Amniotic stem cell (primary cell): ENCODE data around the gene SGMS1.

ENCODE experiments used
- DNase-seq: peaks from one replicate; lab custom pipeline; 2025; lab: John Stamatoyannopoulos, UW

SGMS1 gene

DNA sequence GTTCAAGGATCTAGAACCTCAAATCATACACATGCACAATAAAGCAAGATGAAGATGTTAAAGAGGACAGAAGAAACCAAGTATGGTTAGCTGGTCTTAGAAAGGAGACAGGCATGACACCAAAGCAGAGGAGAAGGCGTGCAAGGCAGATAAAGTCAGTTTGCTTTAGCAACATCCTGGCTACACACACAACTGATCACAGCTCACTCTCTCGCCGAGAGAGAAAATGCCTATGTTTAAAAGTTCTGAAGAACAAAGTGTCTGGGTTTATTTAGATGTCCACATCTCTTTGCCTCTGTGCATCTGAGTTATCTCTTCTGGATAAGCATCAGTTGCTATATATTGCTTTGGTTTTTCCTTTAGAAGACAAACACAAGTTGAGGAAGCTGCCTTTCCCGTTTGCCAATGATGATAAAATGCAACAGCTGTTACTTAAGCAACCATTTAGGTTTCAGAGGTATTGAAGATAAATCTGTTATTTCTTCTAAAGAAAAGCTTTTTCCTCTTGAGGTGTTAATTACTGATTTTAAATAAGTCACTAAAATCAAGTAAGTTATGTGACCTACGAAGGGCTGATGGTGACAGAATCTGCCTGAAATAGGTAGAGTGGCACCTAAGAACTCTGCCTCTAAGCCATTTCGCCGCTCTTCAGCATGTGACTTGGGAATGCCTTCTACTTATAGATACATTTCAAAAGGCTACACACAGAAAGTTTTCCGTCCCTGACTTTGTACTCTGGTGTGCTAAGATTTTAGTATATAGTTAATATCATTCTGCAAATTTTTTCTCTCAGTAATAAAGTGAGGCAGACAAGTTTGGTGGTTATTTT lies 226.2 kb downstream of the SGMS1 start:
- DNase-seq, result no peak

DNA sequence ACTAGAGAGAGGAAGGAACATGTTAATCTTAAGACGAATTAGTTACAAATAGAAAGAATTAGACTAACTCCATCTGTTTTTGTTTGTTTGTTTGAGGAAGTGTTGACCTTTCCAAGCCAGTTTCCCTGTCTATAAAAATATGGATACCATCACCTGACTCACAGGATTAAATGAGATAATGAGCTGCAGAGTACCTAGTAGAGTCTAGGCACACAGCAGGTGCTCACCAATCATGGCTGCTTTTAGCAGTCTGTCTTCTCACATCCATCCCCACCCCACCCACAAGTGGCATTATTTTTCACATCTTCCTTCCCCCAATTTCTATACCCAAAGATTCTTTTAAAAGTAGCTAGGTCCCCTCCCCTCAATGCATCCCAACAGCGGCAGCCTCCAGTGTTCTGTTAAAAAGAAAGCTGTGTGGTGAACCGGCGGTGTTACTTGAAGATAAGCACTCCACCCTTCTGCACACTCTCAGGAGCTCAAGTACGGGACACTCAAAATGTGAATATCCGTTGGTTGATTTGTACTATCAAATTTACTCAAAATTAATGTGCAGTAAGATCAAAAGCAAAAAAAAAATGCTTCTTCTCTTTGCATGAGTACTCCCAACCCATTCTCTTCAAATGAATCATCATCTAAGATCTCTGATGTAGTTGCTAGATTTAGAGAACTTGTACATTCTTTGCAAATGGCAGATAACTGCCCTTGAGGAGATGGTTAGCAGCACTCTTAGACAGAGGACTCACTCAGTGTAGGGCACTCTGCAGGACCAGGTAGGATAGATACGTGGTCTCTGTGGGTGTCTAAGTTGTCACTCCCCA lies 227.1 kb downstream of the SGMS1 start:
- no peak for DNase-seq

DNA sequence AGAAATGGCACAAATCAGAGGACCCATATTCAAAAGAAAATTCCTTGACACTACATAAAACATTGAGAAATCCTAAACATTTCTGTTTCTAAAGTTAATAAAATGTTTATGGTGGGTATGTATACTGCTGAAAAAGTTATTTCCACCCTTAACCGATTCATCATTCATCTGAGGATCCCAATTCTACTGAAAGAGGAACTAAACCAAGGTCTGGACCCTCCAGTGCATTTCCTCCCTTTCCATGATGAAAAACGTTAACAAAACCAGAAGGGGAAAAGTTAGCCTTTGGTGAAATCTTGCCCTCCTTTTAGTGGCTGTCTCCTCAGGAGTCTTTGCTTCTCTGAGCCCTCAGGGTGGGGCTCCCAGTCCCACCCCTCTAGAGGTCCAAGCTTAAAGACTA lies 227.9 kb downstream of the SGMS1 start:
- DNase-seq, result no peak

DNA sequence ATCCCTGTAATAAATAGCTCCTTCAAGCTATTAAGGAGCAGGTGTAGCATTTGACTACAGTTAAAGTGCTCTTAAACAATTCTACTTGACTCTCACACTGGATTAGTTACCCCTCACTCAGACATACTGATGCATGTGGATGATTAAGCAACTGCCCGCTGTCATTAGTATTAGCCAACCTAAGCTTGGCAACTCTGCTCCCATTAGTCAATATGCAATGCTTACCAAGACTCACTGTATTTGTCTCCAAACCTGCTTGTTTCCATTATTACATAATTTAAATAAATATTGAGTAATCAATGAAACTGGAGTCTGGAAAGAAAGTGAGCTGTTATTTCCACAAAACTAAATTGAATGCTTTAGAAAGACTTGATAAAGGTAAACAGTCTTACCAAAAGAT lies 228.5 kb downstream of the SGMS1 start:
- no peak for DNase-seq

DNA sequence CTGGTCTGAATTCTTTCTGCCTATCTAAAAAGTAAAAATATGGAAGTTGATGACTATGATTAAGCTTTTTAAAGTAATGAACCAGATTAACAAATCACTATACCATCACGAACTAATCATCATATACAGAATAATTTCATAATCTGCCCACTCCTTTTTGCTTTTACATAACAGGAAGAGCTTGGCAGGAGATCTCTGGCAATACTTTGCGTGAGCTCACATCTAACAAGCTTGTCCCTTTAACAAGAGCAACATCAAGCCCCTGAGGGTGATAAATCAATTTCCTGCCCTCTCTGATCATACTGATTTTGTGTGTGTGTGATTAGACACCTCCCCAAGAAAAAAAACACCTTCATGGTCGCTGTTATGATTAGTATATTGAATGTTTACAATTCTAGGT lies 228.9 kb downstream of the SGMS1 start:
- DNase-seq, result no peak

DNA sequence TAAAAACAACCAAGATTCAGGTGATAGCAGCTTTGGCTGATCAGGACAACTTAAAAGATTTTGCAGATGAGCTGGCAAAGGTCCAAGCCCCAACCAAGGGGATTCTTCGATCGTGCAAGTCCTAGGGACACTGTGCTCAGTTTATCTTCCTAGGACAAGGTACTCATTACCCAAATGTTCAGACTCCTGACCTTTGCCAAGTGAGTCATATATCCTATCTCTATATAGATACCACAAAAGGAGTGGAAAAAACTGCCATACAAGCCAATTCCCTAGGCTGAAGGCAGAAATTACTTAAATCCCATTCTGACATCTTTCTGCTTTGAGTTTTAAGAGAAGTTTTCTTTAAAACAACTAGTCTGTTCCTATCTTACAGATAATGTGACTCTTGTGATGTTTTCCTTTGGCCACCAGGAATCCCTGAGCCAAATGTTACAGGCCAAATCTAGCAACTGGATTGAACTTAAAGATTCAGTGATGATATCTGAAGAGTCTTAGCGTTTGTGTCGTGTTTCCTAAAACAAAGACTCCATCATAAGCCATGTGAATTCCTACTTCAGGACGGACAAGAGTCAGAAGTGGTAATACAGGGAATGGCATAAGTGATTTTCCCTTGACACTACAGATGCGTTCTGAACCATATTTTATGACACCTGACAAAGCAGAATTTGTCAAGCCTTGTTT lies 229.8 kb downstream of the SGMS1 start:
- no peak for DNase-seq

DNA sequence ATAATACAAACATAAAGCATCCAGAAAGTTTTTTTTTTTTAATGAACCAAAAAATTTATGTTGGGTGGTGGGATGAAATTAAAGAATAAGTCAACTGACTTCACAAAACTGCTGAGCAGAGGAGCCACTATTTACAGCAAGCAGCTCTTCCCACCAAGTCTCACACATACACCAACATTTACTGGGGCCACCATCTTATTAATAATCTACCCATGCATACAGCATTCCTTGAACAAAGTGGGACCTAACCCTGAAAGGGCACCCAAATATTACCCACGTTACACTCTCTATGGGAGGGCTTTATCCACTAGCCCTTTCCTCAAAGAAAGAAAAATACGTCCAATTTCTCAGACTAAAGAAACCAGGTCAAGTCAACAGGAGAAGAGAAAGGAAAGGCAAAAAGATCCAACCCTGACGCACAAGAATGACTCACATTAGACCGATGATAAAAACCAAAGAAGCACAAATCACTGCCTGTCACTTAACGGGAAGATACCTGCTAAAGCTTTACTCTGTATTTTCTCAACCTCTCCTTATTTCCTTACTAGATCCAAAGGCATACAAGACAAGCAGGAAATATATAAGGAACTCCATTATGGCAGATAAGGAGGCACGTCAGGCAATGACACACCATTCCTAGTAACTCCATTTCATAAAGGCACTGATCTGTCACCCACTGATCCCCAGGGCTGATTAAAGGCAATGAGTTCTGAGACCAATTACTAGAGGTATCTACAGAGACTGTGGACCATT lies 230.6 kb downstream of the SGMS1 start:
- no peak for DNase-seq

DNA sequence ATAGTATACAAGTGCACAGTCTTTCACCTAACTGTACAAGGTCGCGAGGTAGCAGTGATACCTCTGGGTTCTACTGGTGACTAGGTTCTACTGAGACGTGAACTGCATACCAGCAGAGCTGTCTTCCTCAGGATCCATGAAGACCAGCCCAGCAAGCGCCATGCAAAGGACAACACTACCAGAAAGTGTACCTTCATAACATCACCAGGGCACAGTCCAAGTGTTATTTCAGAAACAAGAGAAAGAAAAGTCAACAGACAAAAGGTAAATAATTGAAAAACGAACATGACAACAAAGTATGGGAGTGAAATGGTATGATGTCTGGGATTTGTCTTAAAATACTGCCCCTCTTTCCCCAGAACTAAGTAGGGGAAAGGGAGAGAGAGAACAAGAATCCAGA lies 231.3 kb downstream of the SGMS1 start:
- DNase-seq, result no peak

DNA sequence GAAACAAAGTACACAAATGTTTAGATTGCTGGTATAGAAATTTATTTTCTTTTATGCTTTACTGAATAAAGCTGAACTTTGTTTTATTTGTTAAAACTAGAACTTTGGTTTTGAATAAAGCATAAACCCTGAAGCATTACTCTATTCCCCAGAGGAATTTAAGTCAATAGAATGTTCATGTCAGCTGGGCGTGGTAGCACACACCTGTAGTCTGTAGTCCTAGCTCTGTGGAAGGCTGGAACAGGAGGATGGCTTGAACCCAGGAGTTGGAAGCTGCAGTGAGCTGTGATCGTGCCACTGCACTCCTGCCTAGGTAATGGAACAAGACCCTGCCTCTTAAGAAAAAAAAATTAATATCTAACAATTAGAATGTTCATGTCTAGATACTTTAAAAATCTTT lies 233.5 kb downstream of the SGMS1 start:
- no peak for DNase-seq

DNA sequence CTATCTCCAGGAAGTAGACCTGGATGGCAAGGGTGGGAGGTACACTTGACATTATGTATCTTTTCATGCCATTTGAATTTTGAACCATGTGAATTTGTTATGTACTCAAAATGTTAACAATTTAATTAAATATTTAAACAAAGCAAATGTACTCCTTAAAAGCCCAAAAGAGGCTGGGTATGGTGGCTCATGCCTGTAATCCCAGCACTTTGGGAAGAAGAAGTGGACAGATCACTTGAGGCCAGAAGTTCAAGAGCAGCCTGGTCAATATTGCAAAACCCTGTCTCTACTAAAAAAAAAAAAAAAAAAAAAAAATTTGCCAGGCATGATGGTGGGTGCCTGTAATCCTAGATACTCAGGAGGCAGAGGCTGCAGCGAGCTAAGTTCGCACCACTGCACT lies 235.6 kb downstream of the SGMS1 start:
- no peak for DNase-seq

DNA sequence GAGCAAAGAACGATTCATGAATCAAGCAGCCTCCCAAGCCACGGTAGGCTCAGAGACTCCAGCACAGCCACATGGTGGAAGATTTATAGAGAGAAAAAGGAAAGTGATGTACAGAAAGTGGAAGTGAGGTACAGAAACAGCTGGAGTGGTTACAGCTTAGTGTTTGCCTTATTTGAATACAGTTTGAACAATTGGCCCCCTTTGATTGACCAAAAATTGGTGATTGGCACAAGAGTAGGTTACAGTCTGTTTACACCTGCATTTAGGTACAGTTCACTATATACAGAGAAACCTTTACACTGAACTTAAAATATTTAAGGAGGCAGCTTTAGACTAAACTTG lies 236.1 kb downstream of the SGMS1 start:
- DNase-seq, result no peak

DNA sequence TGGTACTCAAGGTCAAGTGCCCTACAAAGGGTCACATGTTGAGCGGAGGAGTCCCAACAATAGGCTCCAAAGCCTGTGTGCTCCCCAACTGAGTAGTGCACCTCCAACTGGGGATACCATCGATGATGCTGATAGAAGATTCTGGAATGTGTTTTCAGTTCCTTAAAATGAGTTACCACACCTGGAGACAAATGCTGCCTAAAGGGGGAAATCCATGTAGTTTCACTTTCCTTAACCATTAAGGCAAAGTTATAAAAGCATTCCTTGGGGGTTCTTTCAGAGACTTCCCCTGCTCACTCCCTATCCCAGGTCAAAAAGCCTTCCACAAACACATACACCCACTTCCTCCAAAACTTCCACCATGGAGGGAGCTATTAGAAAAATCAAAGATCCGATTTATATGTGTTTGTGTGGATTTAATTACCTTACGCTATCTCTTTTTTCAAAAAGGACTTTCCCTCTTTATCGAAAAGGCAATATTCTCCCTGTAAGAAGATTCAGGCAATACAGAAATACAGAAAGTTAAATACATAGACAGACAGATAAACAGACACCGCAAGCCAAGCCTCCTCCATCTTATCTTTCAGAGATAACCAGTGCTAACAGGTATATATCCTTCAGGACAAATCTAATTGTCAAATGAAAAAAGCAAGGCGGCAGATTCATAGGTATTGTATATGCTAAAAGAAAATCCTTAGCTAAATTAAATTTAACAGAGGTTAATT lies 236.6 kb downstream of the SGMS1 start:
- DNase-seq, result no peak

DNA sequence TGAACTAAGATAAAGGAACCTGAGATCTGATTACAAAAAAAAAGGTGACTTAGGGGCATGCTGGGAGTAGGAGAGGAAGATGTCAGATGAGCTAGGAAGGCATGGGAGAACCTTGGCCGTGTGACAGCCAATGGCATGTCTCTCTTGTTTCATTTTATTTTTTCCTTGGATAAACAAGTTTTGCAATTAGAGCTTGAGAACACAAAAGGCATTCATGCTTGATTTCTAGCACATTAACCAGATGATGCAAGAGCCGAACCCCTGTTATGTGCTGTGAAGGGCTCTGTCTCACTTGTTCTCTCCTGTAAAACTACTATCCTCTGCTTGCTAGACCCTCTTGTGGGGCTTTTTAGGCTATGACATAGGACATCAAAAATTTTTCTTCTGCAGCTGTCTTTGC lies 238.1 kb downstream of the SGMS1 start:
- no peak for DNase-seq

DNA sequence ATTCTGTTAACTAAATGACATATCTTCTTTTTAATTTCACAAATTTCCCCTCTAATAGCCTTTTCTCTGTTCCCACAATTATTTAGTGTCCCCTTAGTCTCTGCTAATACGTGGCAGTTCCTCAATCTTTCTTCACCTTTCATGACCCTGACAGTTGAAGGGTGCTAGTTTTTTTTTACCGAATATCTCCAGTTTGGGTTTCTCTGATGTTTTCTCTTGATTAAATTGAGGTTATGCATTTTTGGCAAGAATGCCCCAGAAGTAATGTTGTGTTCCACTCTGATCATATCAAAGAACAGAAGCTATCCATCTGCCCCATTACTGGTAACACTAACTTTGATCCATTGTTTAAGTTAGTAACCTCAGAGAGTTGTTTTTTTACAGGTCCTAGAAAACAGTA lies 238.9 kb downstream of the SGMS1 start:
- no peak for DNase-seq

DNA sequence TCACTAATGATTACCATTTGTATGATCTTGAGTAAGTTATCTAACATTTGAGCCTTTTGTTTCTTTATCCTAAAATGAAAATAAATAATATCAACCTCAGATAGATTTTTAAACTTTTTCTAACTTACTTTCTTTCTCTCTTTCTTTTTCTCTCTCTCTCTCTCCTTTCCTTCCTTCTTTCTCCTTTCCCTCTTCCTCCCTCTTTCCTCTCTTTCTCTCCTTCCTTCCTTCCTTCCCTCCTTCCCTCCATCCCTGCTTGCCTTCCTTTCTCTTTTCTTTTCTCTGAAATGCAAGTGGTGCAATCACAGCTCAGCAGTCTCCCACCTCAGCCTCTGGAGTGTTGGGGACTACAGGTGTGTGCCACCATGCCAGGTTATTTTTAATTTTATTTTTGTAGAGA lies 239.5 kb downstream of the SGMS1 start:
- DNase-seq, result no peak

DNA sequence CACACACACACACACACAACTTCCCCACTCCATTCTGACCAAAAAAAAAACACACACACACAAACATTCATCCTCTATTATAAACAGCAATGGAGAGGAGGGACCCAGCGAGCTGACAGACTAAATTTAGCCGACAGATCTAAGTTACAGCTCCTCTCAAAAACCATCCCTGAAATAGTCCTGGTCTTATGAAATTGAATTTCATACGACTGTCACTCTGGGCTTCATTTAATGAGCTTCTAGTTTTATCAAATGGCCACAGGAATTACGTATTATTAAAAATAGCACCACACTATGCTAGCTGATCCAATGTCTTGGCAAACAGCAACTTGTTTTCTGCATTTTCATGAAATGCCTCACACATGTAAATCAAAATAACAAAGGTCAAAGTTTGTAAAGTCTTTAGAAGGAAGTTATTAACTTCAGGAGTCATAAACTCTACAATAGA lies 241.2 kb downstream of the SGMS1 start:
- DNase-seq, result no peak

DNA sequence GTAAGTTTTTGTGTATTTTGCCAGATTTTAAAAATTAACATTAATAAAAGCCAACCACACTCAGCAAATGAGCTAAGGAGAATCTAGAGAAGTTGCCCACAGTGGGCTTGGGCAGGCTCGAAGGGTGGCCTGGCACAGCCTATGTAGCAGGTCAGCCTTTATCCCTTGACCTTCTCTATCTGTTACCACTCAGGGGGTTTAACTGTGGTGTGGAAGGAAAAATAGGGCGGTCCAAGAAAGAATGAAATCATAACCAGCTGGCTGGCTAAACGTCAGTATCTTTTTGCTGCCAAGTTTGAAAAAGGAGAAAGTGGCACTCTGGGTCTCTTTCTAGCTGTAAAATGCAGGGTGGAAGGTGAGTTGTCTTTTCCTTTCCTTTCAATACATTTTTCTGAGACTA lies 242.1 kb downstream of the SGMS1 start:
- DNase-seq, result no peak

DNA sequence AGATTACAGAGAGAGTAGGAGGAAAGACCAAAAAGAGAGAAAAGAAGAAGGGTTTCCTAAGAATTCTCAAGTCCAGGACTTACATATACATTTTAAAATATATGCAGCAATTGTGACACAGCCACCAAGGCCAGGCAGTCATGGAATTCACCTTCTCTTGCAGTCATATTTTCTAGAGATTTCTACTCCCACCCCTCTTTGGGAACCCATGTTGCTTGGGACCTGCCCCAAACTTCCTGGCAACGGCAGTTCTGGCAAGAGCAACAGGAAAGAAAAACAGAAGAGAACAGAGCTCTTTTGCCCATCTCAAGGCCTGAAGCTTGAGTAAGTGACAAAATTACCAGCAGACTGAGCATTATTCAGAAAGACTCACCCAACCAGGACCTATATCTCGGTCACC lies 244.1 kb downstream of the SGMS1 start:
- no peak for DNase-seq

DNA sequence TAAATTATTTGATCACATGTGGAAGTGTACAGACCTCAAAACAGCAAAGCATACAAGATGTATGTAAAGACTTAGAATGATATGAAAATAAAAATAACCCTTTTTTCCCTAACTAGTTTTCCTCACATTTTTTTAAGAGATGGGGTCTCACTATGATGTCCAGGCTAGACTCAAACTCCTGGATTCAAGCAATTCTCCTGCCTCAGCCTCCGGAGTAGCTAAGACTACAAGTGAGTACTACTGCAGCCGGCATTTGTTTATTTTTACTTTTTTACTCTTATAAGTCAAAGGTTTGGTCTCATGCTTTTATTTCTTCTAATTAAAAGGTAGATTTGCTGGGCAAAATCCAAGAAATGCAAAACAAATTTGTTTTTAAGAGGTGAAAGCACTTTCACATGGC lies 248.0 kb downstream of the SGMS1 start:
- no peak for DNase-seq

DNA sequence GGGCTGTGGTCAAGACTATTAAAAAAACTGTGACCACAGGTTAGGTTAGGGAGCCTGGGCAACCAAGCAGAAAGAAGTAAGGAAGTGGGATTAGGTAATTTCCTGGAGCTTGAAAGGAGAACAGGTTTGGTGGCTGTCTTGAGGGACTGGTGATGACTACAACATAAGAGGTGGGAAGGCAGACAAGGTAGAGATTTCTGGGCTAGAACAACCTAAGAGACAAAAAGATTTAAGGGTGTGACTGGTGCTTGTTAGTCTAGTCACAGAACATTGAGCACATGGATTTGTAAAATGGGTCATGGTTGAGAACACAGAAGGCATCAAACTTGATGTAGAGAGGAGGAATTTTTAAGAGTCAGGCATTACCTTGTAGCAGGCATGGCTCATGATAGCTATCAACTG lies 248.7 kb downstream of the SGMS1 start:
- DNase-seq, result no peak

DNA sequence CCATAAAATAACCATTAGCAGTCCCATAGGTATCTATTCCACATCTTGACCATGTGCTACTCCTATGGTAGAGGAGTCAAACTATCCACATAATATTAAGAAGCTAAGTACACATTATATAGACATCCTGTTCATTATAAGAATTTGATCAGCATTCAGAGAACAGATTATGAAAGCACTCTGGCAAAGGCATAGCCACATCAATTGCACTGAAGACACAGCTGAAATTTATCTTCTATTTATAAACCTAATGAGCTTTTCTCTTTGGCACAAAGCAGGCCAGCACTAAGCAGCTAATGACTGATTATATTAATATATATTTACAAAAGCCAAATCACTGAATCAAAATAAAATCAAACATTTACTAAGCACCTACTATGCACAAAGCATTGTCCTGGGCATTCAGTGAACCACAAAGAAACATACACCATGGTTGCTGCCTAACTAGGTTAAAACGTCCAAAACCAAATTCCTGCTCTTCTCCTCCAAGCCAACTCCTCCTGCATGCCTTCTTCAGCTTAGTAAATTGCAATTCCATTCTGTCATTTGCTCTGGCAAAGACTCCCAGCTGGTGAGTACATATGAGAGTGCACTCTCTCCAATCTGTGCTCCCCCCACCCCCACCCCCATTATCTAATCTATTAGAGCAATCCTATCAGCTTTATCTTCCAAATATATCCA lies 249.8 kb downstream of the SGMS1 start:
- no peak for DNase-seq
